K562 (cell line): ENCODE results near the gene C5AR2. TPM values are rescaled to one million over a fixed set of nuclear protein-coding genes. Genes with fewer than 3 reads are reported as not detected.

Experiments used
- ATAC-seq: fragments of 200-7000 bp; cut with Tn5 transposase; 3 replicates; pipeline ENCODE4 v1.9.1; 2020; ENCODE audit warnings: moderate library complexity
- BruUV-seq: library from RNA; stranded (reverse); fragments of 400-500 nt; replicated peaks from 2 replicates; lab custom pipeline; 2021; lab: Mats Ljungman, UMichigan
- CTCF ChIA-PET: fragments of 300-600 bp; formaldehyde crosslinking; extraction: SDS; loops from one replicate; lab custom pipeline; 2021; ENCODE audit warnings: low intra/inter-chr PET ratio; lab: Yijun Ruan, JAX
- POLR2A ChIA-PET: fragments of 300-600, 350-650 bp; sonication (Branson Sonifier 250); formaldehyde crosslinking; extraction: SDS; loops from one replicate; lab custom pipeline; 2021; ENCODE audit warnings: antibody characterized with exemption, inconsistent platforms; lab: Yijun Ruan, JAX
- DNase-seq, 4 experiments: peaks; one replicate each; pipeline versions ENCODE4 v3.0.0 to v3.0.0-alpha.2; 2011 to 2018; ENCODE audit warnings: low spot score in 3 of 4, mixed read lengths in 3 of 4; ENCODE audit errors: extremely low read depth in 1 of 4
- FAIRE-seq: peaks from 2 replicates; lab custom pipeline; 2011; peaks lifted over from hg19 to GRCh38; lab: Jason Lieb, UNC
- H2AFZ ChIP-seq: 2 replicates; pipeline ENCODE4 v1.6.0; 2011; ENCODE audit warnings: low read depth, low read length, control low read depth, inconsistent platforms
- H3K27ac ChIP-seq: fragments of 200-600 bp; 3 replicates; pipeline ENCODE4 v1.8.0; 2011; ENCODE audit warnings: low read depth, mild to moderate bottlenecking, control low read depth, inconsistent platforms, low read length, moderate library complexity, mixed read lengths; ENCODE audit errors: extremely low read depth
- H3K27me3 ChIP-seq, 2 experiments: fragments of 300-600 bp in 1 of 2; 2 replicates in 1 of 2; 3 replicates in 1 of 2; pipeline versions ENCODE4 v1.6.0 to v1.8.0; 2011; ENCODE audit warnings: inconsistent platforms in 2 of 2, low read length in 2 of 2, mild to moderate bottlenecking in 1 of 2, mixed read lengths in 1 of 2, moderate library complexity in 1 of 2; ENCODE audit not compliant: control insufficient read depth in 2 of 2, insufficient read depth in 2 of 2
- H3K36me3 ChIP-seq: fragments of 300-600 bp; 3 replicates; pipeline ENCODE4 v1.8.0; 2011; ENCODE audit warnings: mild to moderate bottlenecking, low read length, inconsistent platforms; ENCODE audit not compliant: control insufficient read depth, insufficient read depth
- H3K4me1 ChIP-seq, 2 experiments: fragments of 200-600 bp in 1 of 2; replicated peaks in 1 of 2; 2 replicates in 1 of 2; 3 replicates in 1 of 2; pipeline versions ENCODE4 v1.5.1 to v1.8.0; 2011; ENCODE audit warnings: inconsistent platforms in 2 of 2, low read length in 2 of 2, mild to moderate bottlenecking in 1 of 2, mixed read lengths in 1 of 2, moderate library complexity in 1 of 2; ENCODE audit not compliant: control insufficient read depth in 2 of 2, insufficient read depth in 2 of 2
- H3K4me2 ChIP-seq: 2 replicates; pipeline ENCODE4 v1.6.1; 2011; ENCODE audit warnings: low read length, control low read depth, inconsistent platforms, mixed read lengths; ENCODE audit not compliant: insufficient read depth
- H3K4me3 ChIP-seq: fragments of 200-600 bp; sonication (generic), shearing (Covaris generic); 2 replicates; pipeline ENCODE4 v1.5.1; 2016; ENCODE audit warnings: control low read depth, inconsistent platforms
- H3K79me2 ChIP-seq: fragments of 200-600 bp; 3 replicates; pipeline ENCODE4 v1.8.0; 2011; ENCODE audit warnings: low read length, inconsistent platforms; ENCODE audit not compliant: control insufficient read depth, insufficient read depth
- H3K9ac ChIP-seq, 2 experiments: 2 replicates each; pipeline versions ENCODE4 v1.6.0 to v1.6.1; 2011; ENCODE audit warnings: low read depth in 2 of 2, low read length in 2 of 2, control low read depth in 1 of 2, inconsistent platforms in 1 of 2, mild to moderate bottlenecking in 1 of 2, mixed read lengths in 1 of 2; ENCODE audit not compliant: insufficient read depth in 1 of 2
- H3K9me1 ChIP-seq: one replicate; pipeline ENCODE4 v1.6.0; 2011; ENCODE audit warnings: inconsistent platforms, mild to moderate bottlenecking, low read length, moderate library complexity; ENCODE audit not compliant: control insufficient read depth, insufficient read depth
- H3K9me3 ChIP-seq: replicated peaks from 2 replicates; pipeline ENCODE4 v1.5.1; 2011; ENCODE audit warnings: low read depth, low read length, inconsistent platforms; ENCODE audit not compliant: control insufficient read depth, insufficient read depth
- H4K20me1 ChIP-seq: replicated peaks from 2 replicates; pipeline ENCODE4 v1.6.1; 2011; ENCODE audit warnings: low read length, inconsistent platforms, mixed read lengths; ENCODE audit not compliant: control insufficient read depth, insufficient read depth
- CXXC5 ChIP-seq: fragments of 250-450 bp; sonication (Bioruptor Pico); IDR thresholded peaks from 2 replicates; pipeline ENCODE4 v1.8.0; 2022; ENCODE audit warnings: inconsistent platforms, mild to moderate bottlenecking, moderate library complexity
- ESRRB ChIP-seq: fragments of 250-450 bp; sonication (Bioruptor Pico); IDR thresholded peaks from 2 replicates; pipeline ENCODE4 v1.5.0; 2020; ENCODE audit warnings: mild to moderate bottlenecking, moderate library complexity, borderline replicate concordance
- HMGN3 ChIP-seq: IDR thresholded peaks from 2 replicates; pipeline ENCODE4 v1.6.1; 2011; ENCODE audit warnings: borderline replicate concordance, low read depth, mild to moderate bottlenecking, mixed read lengths, low read length; ENCODE audit not compliant: insufficient read length; ENCODE audit errors: extremely low read depth
- PHF21A ChIP-seq: fragments of 450-650 bp; IDR thresholded peaks from 2 replicates; pipeline ENCODE4 v1.6.1; 2017; ENCODE audit warnings: low read depth, borderline replicate concordance
- PHF8 ChIP-seq: fragments of 200-600 bp; sonication (generic); IDR thresholded peaks from 2 replicates; pipeline ENCODE4 v1.6.1; 2012; ENCODE audit warnings: mixed run types, mild to moderate bottlenecking, inconsistent platforms, low read length, moderate library complexity, borderline replicate concordance
- ZNF764 ChIP-seq: fragments of 250-450 bp; sonication (Bioruptor Pico); IDR thresholded peaks from 2 replicates; pipeline ENCODE4 v1.4.0; 2020; ENCODE audit warnings: low read depth, mild to moderate bottlenecking, moderate library complexity
- WGBS: fragments of 100-300 bp; shearing (Covaris generic); methylation state at CpG from one replicate; pipeline ENCODE4 v1.1.6; 2016; ENCODE audit warnings: low coverage, mixed read lengths; ENCODE audit not compliant: insufficient coverage; ENCODE audit errors: missing lambda C conversion rate; 5-methylcytosine and 5-hydroxymethylcytosine counted together
- in situ Hi-C: fragments of 300-500 bp; cut with MboI; formaldehyde crosslinking; loops from 4 replicates; pipeline ENCODE4 v1.15.0; 2018; ENCODE audit warnings: inconsistent platforms, mixed read lengths
- intact Hi-C: fragments of 100-400 bp; cut with micrococcal nuclease; formaldehyde crosslinking; loops from 2 replicates; pipeline ENCODE4 v1.14.2; 2022
- polyA plus RNA-seq, 8 experiments: library from polyadenylated mRNA; depleted of rRNA in 4 of 8; stranded (reverse) in 5 of 8; unstranded in 3 of 8; fragments of >200 nt; fragmentation: Nextera tagmentation in 2 of 8; fragmentation: Illumina TruSeq in 1 of 8; extraction: Ambion mirVana in 2 of 8; extraction: Trizol in 1 of 8; gene quantifications; 2 replicates each; pipeline versions ENCODE4 v1.2.1 to v1.2.3, GENCODE V29; 2011 to 2014; ENCODE audit warnings: inconsistent platforms in 1 of 8, missing spikeins in 1 of 8
- total RNA-seq, 7 experiments: library from RNA; depleted of rRNA in 6 of 7; stranded (reverse); fragments of >200 nt in 6 of 7; fragmentation: Illumina TruSeq in 2 of 7; extraction: Trizol in 2 of 7; gene quantifications; 2 replicates each; pipeline versions ENCODE4 v1.2.1 to v1.2.3, GENCODE V29; 2011 to 2021; ENCODE audit warnings: low replicate concordance in 1 of 7
- TF ChIP-seq, protein P1 (sequence below): fragments of 250-450 bp; sonication (Bioruptor Pico); IDR thresholded peaks from 2 replicates; pipeline ENCODE4 v1.6.1; 2021; ENCODE audit warnings: mild to moderate bottlenecking

The C5AR2 gene
- total and polyA plus RNA-seq, 9 of the 15 experiments (the other 6 are each of a cell fraction or from before 2014, with no cell fraction given), result 0.01 to 1.1 (median 0.13) TPM

DNA sequence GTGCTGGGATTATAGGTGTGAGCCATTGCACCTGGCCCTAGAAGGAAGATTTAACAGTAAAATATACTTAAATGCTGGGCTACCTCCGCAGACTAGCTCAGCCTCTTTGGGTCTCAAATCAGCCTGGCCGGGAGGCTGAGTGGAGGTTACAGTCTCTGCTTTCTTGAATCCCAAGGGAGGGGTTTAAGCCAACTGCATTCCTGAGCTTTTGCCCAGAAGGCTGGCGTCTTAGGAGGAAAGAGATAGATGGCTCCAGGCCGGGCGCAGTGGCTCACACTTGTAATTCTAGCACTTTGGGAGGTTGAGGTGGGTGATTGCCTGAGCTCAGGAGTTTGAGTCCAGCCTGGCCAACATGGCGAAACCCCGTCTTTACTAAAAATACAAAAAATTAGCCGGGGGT, 22.9 kb upstream of the C5AR2 start:
- H3K4me1 ChIP-seq, result peaks cover 12 to 27% of the 10 kb centered on the region in 2 experiments; a peak in 4 of 5 replicates
- in situ Hi-C loops, result no loop called here
- intact Hi-C loops, result loop anchor here (5.0 kb wide), 1 partner anchor 38 kb away; the partner anchor contains the start of gene DHX34
- no peak for DNase-seq
- no peaks in the 10 kb centered on the region for H4K20me1 ChIP-seq
- no peak overlapping the region; a peak in 1 of 4 replicates for H3K9ac ChIP-seq
- BruUV-seq, result no TSS peak
- FAIRE-seq, result no peak
- 53% methylated on average over 8 of the region's 8 CpGs for WGBS
- H2AFZ ChIP-seq, result no peak overlapping the region
- ATAC-seq, result no peak
- H3K4me2 ChIP-seq, result no peak overlapping the region
- no peaks in the 10 kb centered on the region for H3K9me1 ChIP-seq
- no peak overlapping the region for H3K4me3 ChIP-seq
- no peaks in the 10 kb centered on the region for H3K36me3 ChIP-seq
- no peaks in the 10 kb centered on the region for H3K79me2 ChIP-seq
- ChIA-PET POLR2A (interaction anchor here (1.0 kb wide), 1 partner anchor 50 kb away, joined by 4 read pairs; no protein-coding TSS in a partner anchor), CTCF (interaction anchor here (1.8 kb wide), 1 partner anchor 82 kb away, joined by 9 read pairs; no protein-coding TSS in a partner anchor)
- no peak overlapping the region for H3K27ac ChIP-seq
- H3K27me3 ChIP-seq, result no peaks in the 10 kb centered on the region
- no peak for TF ChIP-seq PHF21A
- no peak for TF ChIP-seq ESRRB
- TF ChIP-seq HMGN3, result no peak
- no peaks in the 10 kb centered on the region for H3K9me3 ChIP-seq

DNA sequence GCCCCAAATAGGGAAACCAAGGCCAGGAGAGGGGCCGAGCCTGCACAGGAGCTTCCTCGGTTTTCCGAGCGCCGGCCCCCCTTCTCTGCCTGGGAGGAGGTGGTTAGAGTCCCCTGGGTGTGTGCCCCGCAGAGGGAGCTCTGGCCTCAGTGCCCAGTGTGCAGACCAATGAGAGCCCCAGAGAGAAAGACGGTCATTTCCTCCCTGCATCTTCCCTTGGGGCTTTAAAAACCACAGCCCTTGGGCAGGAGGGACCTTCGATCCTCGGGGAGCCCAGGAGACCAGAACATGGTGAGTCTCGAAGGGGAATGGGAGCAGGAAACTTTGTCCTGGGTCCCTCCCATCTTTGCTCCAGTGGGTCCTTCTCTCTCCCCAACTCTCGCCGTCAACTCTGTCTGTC, 22.4 kb upstream of the C5AR2 start, which contains the start of gene C5AR1:
C5AR1 (plus strand) TSS at position 254 of the 400 bp plus-strand sequence; CDS start at position 289, 35 bp downstream.
- ATAC-seq, result peak; percentile 49
- TF ChIP-seq PHF8 (no peak), ZNF764 (CRISPR knock-in tag) (no peak), CXXC5 (CRISPR knock-in tag) (no peak)
- TF ChIP-seq, protein P1, sequence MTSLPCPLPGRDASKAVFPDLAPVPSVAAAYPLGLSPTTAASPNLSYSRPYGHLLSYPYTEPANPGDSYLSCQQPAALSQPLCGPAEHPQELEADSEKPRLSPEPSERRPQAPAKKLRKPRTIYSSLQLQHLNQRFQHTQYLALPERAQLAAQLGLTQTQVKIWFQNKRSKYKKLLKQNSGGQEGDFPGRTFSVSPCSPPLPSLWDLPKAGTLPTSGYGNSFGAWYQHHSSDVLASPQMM (CRISPR knock-in tag), result no peak

More for the DNA sequence above, 22.4 kb upstream of the C5AR2 start, which contains the start of gene C5AR1:
- in situ Hi-C loops (no loop called here), intact Hi-C loops (loop anchor here (5.0 kb wide), 1 partner anchor 38 kb away; the partner anchor contains the start of gene DHX34)
- Histone ChIP-seq H3K27ac (no peak within 1 kb of the TSS), H3K4me2 (no peak within 1 kb of the TSS), H3K79me2 (no peaks in the 10 kb centered on the region), H4K20me1 (no peaks in the 10 kb centered on the region), H2AFZ (peak within 1 kb of the TSS; percentile 20; the same call in 1 of the 2 replicates), H3K36me3 (no peaks in the 10 kb centered on the region), H3K27me3 (no peaks in the 10 kb centered on the region), H3K4me1 (peaks cover 12 to 27% of the 10 kb centered on the region in 2 experiments; a peak in 4 of 5 replicates), H3K9me3 (no peaks in the 10 kb centered on the region), H3K9ac (peak within 1 kb of the TSS in 1 of 2 experiments; percentile 67; a peak in 1 of 4 replicates), H3K9me1 (no peaks in the 10 kb centered on the region), H3K4me3 (no peak within 1 kb of the TSS)
- CTCF ChIA-PET, result interaction anchor here (1.8 kb wide), 1 partner anchor 82 kb away, joined by 9 read pairs; no protein-coding TSS in a partner anchor
- no TSS peak for BruUV-seq
- WGBS, result 35% methylated on average over 5 of the region's 12 CpGs
- DNase-seq (peak in 1 of 4 experiments; percentile 32), FAIRE-seq (no peak)
- POLR2A ChIA-PET, result interaction anchor here (0.5 to 1.0 kb wide), 2 partner anchors 50 to 181 kb away, joined by 3 to 4 read pairs; no protein-coding TSS in a partner anchor
